Liver (tissue), 3 donors: ENCODE results near the gene SPATA16.

Experiments
- CTCF ChIP-seq: fragments of 150-350 bp; IDR thresholded peaks from 2 replicates; pipeline ENCODE4 v1.5.1; 2017; ENCODE audit warnings: improper control_type of control experiment, low read depth, low read length; ENCODE audit not compliant: missing input control
- FOXA1 ChIP-seq: IDR thresholded peaks from 2 replicates; pipeline ENCODE4 v1.6.1; 2016; ENCODE audit warnings: antibody characterized with exemption
- HNF4G ChIP-seq: IDR thresholded peaks from 2 replicates; pipeline ENCODE4 v1.6.1; 2016; ENCODE audit warnings: antibody characterized with exemption
- REST ChIP-seq: IDR thresholded peaks from 2 replicates; pipeline ENCODE4 v1.6.1; 2016; ENCODE audit warnings: antibody characterized with exemption, mild to moderate bottlenecking
- donor health status: healthy.
- donor health status: healthy.

GRCh38 chr3:173028351-173028750 lies 112.7 kb downstream of the SPATA16 start:
- no peak for TF ChIP-seq HNF4G
- no peak for TF ChIP-seq FOXA1
- TF ChIP-seq CTCF, result no peak
- no peak for TF ChIP-seq REST
